ENCODE results near the gene NFIA. TPM values are rescaled to one million over a fixed set of nuclear protein-coding genes. Genes with fewer than 3 reads are reported as not detected.

The NFIA gene
- total and polyA plus RNA-seq, 10 of the 15 experiments (the other 5 are each of a cell fraction or from before 2014, with no cell fraction given): 0.10 to 0.16 TPM; not detected in 8

DNA sequence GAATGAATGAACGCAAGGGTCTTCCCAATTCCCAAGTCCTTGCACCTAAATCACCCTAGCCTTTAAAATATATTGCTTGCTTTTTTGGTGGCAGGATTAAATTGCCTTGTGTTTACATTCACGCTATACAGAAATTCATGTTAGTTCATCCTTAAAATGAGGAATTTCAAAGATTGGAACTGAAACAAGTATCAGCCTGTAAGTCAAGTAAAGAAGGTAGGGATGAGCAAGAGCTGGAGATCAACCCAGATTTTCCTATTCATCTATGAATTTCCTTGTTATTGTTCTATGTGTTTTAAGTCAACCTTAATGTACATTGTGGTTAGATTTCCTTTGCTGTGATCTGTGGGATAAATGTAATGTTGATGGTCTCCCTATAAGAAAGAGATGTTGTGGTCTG is 248.2 kb downstream of the NFIA start:
- Histone ChIP-seq H3K9me3 (replicated peaks; ENCODE audit: control insufficient read depth, insufficient read depth, low read length) (no peaks in the 10 kb centered on the region), H3K4me2 (ENCODE audit: control insufficient read depth, insufficient read depth) (no peak overlapping the region), H3K27me3 (replicated peaks in 1 of 2; ENCODE audit: control insufficient read depth in 2 of 2, insufficient read depth in 2 of 2, low read length in 1 of 2) (no peaks in the 10 kb centered on the region), H3K9ac (ENCODE audit: control insufficient read depth, insufficient read depth, low read length) (no peak overlapping the region), H3K4me1 (ENCODE audit: control insufficient read depth, insufficient read depth, low read length) (no peaks in the 10 kb centered on the region), H3K4me3 (no peak overlapping the region), H3K27ac (ENCODE audit: control insufficient read depth, insufficient read depth) (no peak overlapping the region), H4K20me1 (ENCODE audit: control insufficient read depth, insufficient read depth) (no peaks in the 10 kb centered on the region), H3K79me2 (ENCODE audit: control insufficient read depth, insufficient read depth, low read length) (no peaks in the 10 kb centered on the region), H2AFZ (ENCODE audit: control insufficient read depth, low read depth, low read length) (no peak overlapping the region), H3K36me3 (ENCODE audit: control insufficient read depth in 2 of 2, insufficient read depth in 2 of 2, low read length in 1 of 2) (no peaks in the 10 kb centered on the region)
- ChIA-PET POLR2A (no interaction called here), SMC1A (ENCODE audit: uncharacterized antibody, unreplicated experiment) (no interaction called here), CTCF (interaction anchor here (1.4 kb wide), 1 partner anchor 14 kb away, joined by 3 read pairs; no protein-coding TSS in a partner anchor), RAD21 (ENCODE audit: unreplicated experiment) (no interaction called here)
- ATAC-seq (no peak), FAIRE-seq (no peak), DNase-seq (ENCODE audit: low read depth, low spot score) (no peak)
- intact Hi-C loops (cut with micrococcal nuclease; ENCODE audit: unreplicated experiment): loop anchor here (10.0 kb wide), 1 partner anchor 256 kb away; no protein-coding TSS in a partner anchor
- no TSS peak for BruUV-seq (replicated peaks)
- 68% methylated on average over 2 of the region's 2 CpGs for WGBS (ENCODE audit: insufficient coverage, insufficient replicate concordance, low lambda C conversion rate, missing lambda C conversion rate)
- in situ Hi-C loops (cut with MboI): no loop called here
- TF ChIP-seq, protein P1, sequence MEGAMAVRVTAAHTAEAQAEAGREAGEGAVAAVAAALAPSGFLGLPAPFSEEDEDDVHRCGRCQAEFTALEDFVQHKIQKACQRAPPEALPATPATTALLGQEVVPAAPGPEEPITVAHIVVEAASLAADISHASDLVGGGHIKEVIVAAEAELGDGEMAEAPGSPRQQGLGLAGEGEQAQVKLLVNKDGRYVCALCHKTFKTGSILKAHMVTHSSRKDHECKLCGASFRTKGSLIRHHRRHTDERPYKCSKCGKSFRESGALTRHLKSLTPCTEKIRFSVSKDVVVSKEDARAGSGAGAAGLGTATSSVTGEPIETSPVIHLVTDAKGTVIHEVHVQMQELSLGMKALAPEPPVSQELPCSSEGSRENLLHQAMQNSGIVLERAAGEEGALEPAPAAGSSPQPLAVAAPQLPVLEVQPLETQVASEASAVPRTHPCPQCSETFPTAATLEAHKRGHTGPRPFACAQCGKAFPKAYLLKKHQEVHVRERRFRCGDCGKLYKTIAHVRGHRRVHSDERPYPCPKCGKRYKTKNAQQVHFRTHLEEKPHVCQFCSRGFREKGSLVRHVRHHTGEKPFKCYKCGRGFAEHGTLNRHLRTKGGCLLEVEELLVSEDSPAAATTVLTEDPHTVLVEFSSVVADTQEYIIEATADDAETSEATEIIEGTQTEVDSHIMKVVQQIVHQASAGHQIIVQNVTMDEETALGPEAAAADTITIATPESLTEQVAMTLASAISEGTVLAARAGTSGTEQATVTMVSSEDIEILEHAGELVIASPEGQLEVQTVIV (IDR thresholded peaks at IDR 0.05; ENCODE audit: borderline replicate concordance, partially characterized antibody): no peak
- TF ChIP-seq, protein P2, sequence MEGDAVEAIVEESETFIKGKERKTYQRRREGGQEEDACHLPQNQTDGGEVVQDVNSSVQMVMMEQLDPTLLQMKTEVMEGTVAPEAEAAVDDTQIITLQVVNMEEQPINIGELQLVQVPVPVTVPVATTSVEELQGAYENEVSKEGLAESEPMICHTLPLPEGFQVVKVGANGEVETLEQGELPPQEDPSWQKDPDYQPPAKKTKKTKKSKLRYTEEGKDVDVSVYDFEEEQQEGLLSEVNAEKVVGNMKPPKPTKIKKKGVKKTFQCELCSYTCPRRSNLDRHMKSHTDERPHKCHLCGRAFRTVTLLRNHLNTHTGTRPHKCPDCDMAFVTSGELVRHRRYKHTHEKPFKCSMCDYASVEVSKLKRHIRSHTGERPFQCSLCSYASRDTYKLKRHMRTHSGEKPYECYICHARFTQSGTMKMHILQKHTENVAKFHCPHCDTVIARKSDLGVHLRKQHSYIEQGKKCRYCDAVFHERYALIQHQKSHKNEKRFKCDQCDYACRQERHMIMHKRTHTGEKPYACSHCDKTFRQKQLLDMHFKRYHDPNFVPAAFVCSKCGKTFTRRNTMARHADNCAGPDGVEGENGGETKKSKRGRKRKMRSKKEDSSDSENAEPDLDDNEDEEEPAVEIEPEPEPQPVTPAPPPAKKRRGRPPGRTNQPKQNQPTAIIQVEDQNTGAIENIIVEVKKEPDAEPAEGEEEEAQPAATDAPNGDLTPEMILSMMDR (IDR thresholded peaks at IDR 0.05 in 2 of 3, conservative IDR thresholded peaks at IDR 0.05 in 1 of 3; ENCODE audit: control insufficient read depth in 2 of 3, extremely low read depth in 1 of 3, insufficient read depth in 1 of 3, low read depth in 3 of 3, low read length in 3 of 3): no peak
- TF ChIP-seq, protein P3, sequence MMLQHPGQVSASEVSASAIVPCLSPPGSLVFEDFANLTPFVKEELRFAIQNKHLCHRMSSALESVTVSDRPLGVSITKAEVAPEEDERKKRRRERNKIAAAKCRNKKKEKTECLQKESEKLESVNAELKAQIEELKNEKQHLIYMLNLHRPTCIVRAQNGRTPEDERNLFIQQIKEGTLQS (IDR thresholded peaks at IDR 0.05; ENCODE audit: borderline replicate concordance, extremely low read depth, low read depth, low read length): no peak
- TF ChIP-seq LARP7 (IDR thresholded peaks at IDR 0.05): no peak
- TF ChIP-seq POLR2AphosphoS5 (IDR thresholded peaks at IDR 0.05; ENCODE audit: low read length): no peak
- TF ChIP-seq MTA3 (IDR thresholded peaks at IDR 0.05; ENCODE audit: borderline replicate concordance, low read length): no peak
- TF ChIP-seq JUND (IDR thresholded peaks at IDR 0.05; ENCODE audit: low read depth, low read length): no peak
- TF ChIP-seq CBX3 (IDR thresholded peaks at IDR 0.05; ENCODE audit: borderline replicate concordance, low read depth): no peak
- no peak for TF ChIP-seq NR2C2 (IDR thresholded peaks at IDR 0.05; ENCODE audit: borderline replicate concordance, control insufficient read depth, insufficient read length, low read depth)
- TF ChIP-seq, protein P4, sequence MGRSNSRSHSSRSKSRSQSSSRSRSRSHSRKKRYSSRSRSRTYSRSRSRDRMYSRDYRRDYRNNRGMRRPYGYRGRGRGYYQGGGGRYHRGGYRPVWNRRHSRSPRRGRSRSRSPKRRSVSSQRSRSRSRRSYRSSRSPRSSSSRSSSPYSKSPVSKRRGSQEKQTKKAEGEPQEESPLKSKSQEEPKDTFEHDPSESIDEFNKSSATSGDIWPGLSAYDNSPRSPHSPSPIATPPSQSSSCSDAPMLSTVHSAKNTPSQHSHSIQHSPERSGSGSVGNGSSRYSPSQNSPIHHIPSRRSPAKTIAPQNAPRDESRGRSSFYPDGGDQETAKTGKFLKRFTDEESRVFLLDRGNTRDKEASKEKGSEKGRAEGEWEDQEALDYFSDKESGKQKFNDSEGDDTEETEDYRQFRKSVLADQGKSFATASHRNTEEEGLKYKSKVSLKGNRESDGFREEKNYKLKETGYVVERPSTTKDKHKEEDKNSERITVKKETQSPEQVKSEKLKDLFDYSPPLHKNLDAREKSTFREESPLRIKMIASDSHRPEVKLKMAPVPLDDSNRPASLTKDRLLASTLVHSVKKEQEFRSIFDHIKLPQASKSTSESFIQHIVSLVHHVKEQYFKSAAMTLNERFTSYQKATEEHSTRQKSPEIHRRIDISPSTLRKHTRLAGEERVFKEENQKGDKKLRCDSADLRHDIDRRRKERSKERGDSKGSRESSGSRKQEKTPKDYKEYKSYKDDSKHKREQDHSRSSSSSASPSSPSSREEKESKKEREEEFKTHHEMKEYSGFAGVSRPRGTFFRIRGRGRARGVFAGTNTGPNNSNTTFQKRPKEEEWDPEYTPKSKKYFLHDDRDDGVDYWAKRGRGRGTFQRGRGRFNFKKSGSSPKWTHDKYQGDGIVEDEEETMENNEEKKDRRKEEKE (IDR thresholded peaks at IDR 0.05): no peak

Data from GM12878 (cell line).